ENCODE measurements around the gene COL20A1.

The COL20A1 gene

GRCh38 chr20:63311186-63311832, 18.3 kb downstream of the COL20A1 start:
- Histone ChIP-seq H2BK12ac (ENCODE audit: low read length in 2 of 2) (no peak overlapping the region), H3K36me3 (ENCODE audit: control insufficient read depth in 1 of 2, insufficient read depth in 2 of 2, low read depth in 1 of 2, low read length in 2 of 2) (no peaks in the 10 kb centered on the region), H2BK5ac (ENCODE audit: low read depth, low read length, poor library complexity, severe bottlenecking) (no peak overlapping the region), H2BK15ac (ENCODE audit: low read depth, poor library complexity, severe bottlenecking) (no peak overlapping the region), H3K27ac (ENCODE audit: low read length, poor library complexity, severe bottlenecking) (no peak overlapping the region), H3K23ac (ENCODE audit: low read length in 2 of 2) (no peak overlapping the region), H3K14ac (ENCODE audit: low read length in 2 of 2) (no peak overlapping the region), H2AK5ac (ENCODE audit: low read length, severe bottlenecking) (no peak overlapping the region), H3K9ac (ENCODE audit: low read length) (no peak overlapping the region), H3K79me1 (replicated peaks; ENCODE audit: low read length, poor library complexity, severe bottlenecking) (no peaks in the 10 kb centered on the region), H4K8ac (ENCODE audit: low read length) (no peak overlapping the region), H3K27me3 (ENCODE audit: control insufficient read depth in 1 of 2, insufficient read depth in 1 of 2, low read length in 2 of 2) (peaks cover 12 to 57% of the 10 kb centered on the region in 2 experiments), H3K4me1 (ENCODE audit: control insufficient read depth, insufficient read depth, low read depth, low read length) (peaks cover 8% of the 10 kb centered on the region), H4K91ac (ENCODE audit: low read length) (no peak overlapping the region), H3K18ac (ENCODE audit: low read depth in 1 of 2, low read length in 2 of 2) (no peak overlapping the region), H2BK120ac (ENCODE audit: low read depth, low read length) (no peak overlapping the region), H3K4me2 (ENCODE audit: low read length, poor library complexity, severe bottlenecking) (no peak overlapping the region), H3K4me3 (ENCODE audit: insufficient read depth in 1 of 2, low read depth in 1 of 2, low read length in 2 of 2) (no peak overlapping the region), H2AFZ (ENCODE audit: low read depth, low read length) (no peak overlapping the region), H3K9me3 (ENCODE audit: control insufficient read depth, low read length) (no peaks in the 10 kb centered on the region), H3K4ac (ENCODE audit: low read depth in 1 of 2, low read length in 2 of 2) (no peak overlapping the region)
- no peak for DNase-seq
- WGBS = 90% methylated on average over 23 of the region's 29 CpGs

GRCh38 chr20:63311833-63312243, 18.9 kb downstream of the COL20A1 start:
- Histone ChIP-seq H3K18ac (ENCODE audit: low read depth in 1 of 2, low read length in 2 of 2) (no peak overlapping the region), H3K79me1 (replicated peaks; ENCODE audit: low read length, poor library complexity, severe bottlenecking) (no peaks in the 10 kb centered on the region), H3K23ac (ENCODE audit: low read length in 2 of 2) (no peak overlapping the region), H3K4me1 (ENCODE audit: control insufficient read depth, insufficient read depth, low read depth, low read length) (peaks cover 8% of the 10 kb centered on the region), H2BK15ac (ENCODE audit: low read depth, poor library complexity, severe bottlenecking) (no peak overlapping the region), H3K36me3 (ENCODE audit: control insufficient read depth in 1 of 2, insufficient read depth in 2 of 2, low read depth in 1 of 2, low read length in 2 of 2) (no peaks in the 10 kb centered on the region), H3K4ac (ENCODE audit: low read depth in 1 of 2, low read length in 2 of 2) (no peak overlapping the region), H3K9ac (ENCODE audit: low read length) (no peak overlapping the region), H3K27me3 (ENCODE audit: control insufficient read depth in 1 of 2, insufficient read depth in 1 of 2, low read length in 2 of 2) (peaks cover 12 to 53% of the 10 kb centered on the region in 2 experiments), H3K4me3 (ENCODE audit: insufficient read depth in 1 of 2, low read depth in 1 of 2, low read length in 2 of 2) (no peak overlapping the region), H2BK120ac (ENCODE audit: low read depth, low read length) (no peak overlapping the region), H2BK12ac (ENCODE audit: low read length in 2 of 2) (no peak overlapping the region), H2BK5ac (ENCODE audit: low read depth, low read length, poor library complexity, severe bottlenecking) (no peak overlapping the region), H2AFZ (ENCODE audit: low read depth, low read length) (no peak overlapping the region), H3K9me3 (ENCODE audit: control insufficient read depth, low read length) (no peaks in the 10 kb centered on the region), H4K8ac (ENCODE audit: low read length) (no peak overlapping the region), H4K91ac (ENCODE audit: low read length) (no peak overlapping the region), H2AK5ac (ENCODE audit: low read length, severe bottlenecking) (no peak overlapping the region), H3K14ac (ENCODE audit: low read length in 2 of 2) (no peak overlapping the region), H3K27ac (ENCODE audit: low read length, poor library complexity, severe bottlenecking) (no peak overlapping the region), H3K4me2 (ENCODE audit: low read length, poor library complexity, severe bottlenecking) (no peak overlapping the region)
- DNase-seq = no peak
- 85% methylated on average over 12 of the region's 18 CpGs for WGBS

DNA sequence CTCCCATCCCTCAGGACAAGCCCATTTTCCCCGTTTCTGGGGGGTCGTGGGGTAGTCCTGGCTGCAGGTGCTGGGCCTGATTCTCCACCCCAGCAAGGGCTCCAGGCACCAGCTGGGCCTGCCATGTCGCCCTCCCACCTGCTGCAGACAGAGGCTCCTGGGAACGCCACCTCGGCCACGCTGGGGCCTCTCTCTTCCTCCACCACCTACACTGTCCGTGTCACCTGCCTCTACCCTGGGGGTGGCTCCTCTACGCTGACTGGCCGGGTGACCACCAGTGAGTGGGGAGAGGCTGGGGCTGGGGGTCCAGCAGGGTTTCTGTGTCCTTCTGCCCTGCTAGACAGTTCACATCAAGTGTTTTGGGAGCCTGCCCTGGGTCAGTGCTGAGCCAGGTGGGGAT, 19.3 kb downstream of the COL20A1 start:
- Histone ChIP-seq H2BK120ac (ENCODE audit: low read depth, low read length) (no peak overlapping the region), H3K14ac (ENCODE audit: low read length in 2 of 2) (no peak overlapping the region), H3K4me3 (ENCODE audit: insufficient read depth in 1 of 2, low read depth in 1 of 2, low read length in 2 of 2) (no peak overlapping the region), H3K4me2 (ENCODE audit: low read length, poor library complexity, severe bottlenecking) (no peak overlapping the region), H3K36me3 (ENCODE audit: control insufficient read depth in 1 of 2, insufficient read depth in 2 of 2, low read depth in 1 of 2, low read length in 2 of 2) (no peaks in the 10 kb centered on the region), H4K8ac (ENCODE audit: low read length) (no peak overlapping the region), H3K79me1 (replicated peaks; ENCODE audit: low read length, poor library complexity, severe bottlenecking) (no peaks in the 10 kb centered on the region), H3K4me1 (ENCODE audit: control insufficient read depth, insufficient read depth, low read depth, low read length) (peaks cover 8% of the 10 kb centered on the region), H3K9me3 (ENCODE audit: control insufficient read depth, low read length) (no peaks in the 10 kb centered on the region), H3K27ac (ENCODE audit: low read length, poor library complexity, severe bottlenecking) (no peak overlapping the region), H3K23ac (ENCODE audit: low read length in 2 of 2) (no peak overlapping the region), H2BK12ac (ENCODE audit: low read length in 2 of 2) (no peak overlapping the region), H3K18ac (ENCODE audit: low read depth in 1 of 2, low read length in 2 of 2) (no peak overlapping the region), H2BK15ac (ENCODE audit: low read depth, poor library complexity, severe bottlenecking) (no peak overlapping the region), H4K91ac (ENCODE audit: low read length) (no peak overlapping the region), H3K4ac (ENCODE audit: low read depth in 1 of 2, low read length in 2 of 2) (no peak overlapping the region), H2AFZ (ENCODE audit: low read depth, low read length) (no peak overlapping the region), H3K27me3 (ENCODE audit: control insufficient read depth in 1 of 2, insufficient read depth in 1 of 2, low read length in 2 of 2) (peaks cover 12 to 54% of the 10 kb centered on the region in 2 experiments), H3K9ac (ENCODE audit: low read length) (no peak overlapping the region), H2AK5ac (ENCODE audit: low read length, severe bottlenecking) (no peak overlapping the region), H2BK5ac (ENCODE audit: low read depth, low read length, poor library complexity, severe bottlenecking) (no peak overlapping the region)
- WGBS = 87% methylated on average over 5 of the region's 9 CpGs
- no peak for DNase-seq

- no peak overlapping the region for H2AFZ ChIP-seq (ENCODE audit: low read depth, low read length)
- no peaks in the 10 kb centered on the region for H3K36me3 ChIP-seq (ENCODE audit: control insufficient read depth in 1 of 2, insufficient read depth in 2 of 2, low read depth in 1 of 2, low read length in 2 of 2)
- H3K9ac ChIP-seq (ENCODE audit: low read length) = no peak overlapping the region
- peaks cover 8% of the 10 kb centered on the region for H3K4me1 ChIP-seq (ENCODE audit: control insufficient read depth, insufficient read depth, low read depth, low read length)
- H3K9me3 ChIP-seq (ENCODE audit: control insufficient read depth, low read length) = no peaks in the 10 kb centered on the region
- no peak overlapping the region for H3K14ac ChIP-seq (ENCODE audit: low read length in 2 of 2)
- no peak overlapping the region for H2AK5ac ChIP-seq (ENCODE audit: low read length, severe bottlenecking)
- no peak overlapping the region for H2BK12ac ChIP-seq (ENCODE audit: low read length in 2 of 2)
- 83% methylated on average over 22 of the region's 22 CpGs for WGBS
- no peak overlapping the region for H3K23ac ChIP-seq (ENCODE audit: low read length in 2 of 2)
- H3K27ac ChIP-seq (ENCODE audit: low read length, poor library complexity, severe bottlenecking) = no peak overlapping the region
- H4K8ac ChIP-seq (ENCODE audit: low read length) = no peak overlapping the region
- no peak overlapping the region for H3K4me2 ChIP-seq (ENCODE audit: low read length, poor library complexity, severe bottlenecking)
- no peak overlapping the region for H2BK120ac ChIP-seq (ENCODE audit: low read depth, low read length)
- H4K91ac ChIP-seq (ENCODE audit: low read length) = no peak overlapping the region
- H3K18ac ChIP-seq (ENCODE audit: low read depth in 1 of 2, low read length in 2 of 2) = no peak overlapping the region
- no peak overlapping the region for H2BK5ac ChIP-seq (ENCODE audit: low read depth, low read length, poor library complexity, severe bottlenecking)
- H2BK15ac ChIP-seq (ENCODE audit: low read depth, poor library complexity, severe bottlenecking) = no peak overlapping the region
- no peak overlapping the region for H3K4me3 ChIP-seq (ENCODE audit: insufficient read depth in 1 of 2, low read depth in 1 of 2, low read length in 2 of 2)
- H3K79me1 ChIP-seq (replicated peaks; ENCODE audit: low read length, poor library complexity, severe bottlenecking) = no peaks in the 10 kb centered on the region
- no peak for DNase-seq
- H3K27me3 ChIP-seq (ENCODE audit: control insufficient read depth in 1 of 2, insufficient read depth in 1 of 2, low read length in 2 of 2) = peaks cover 8 to 50% of the 10 kb centered on the region in 2 experiments
- no peak overlapping the region for H3K4ac ChIP-seq (ENCODE audit: low read depth in 1 of 2, low read length in 2 of 2)
Observed at GRCh38 chr20:63312690-63313348, 19.8 kb downstream of the COL20A1 start.

Data from mesenchymal stem cell (in vitro differentiated cells and primary cell).